HL-60 (cell line): ENCODE results near the gene NAV2.

ENCODE experiments used
- POLR2AphosphoS5 ChIP-seq: IDR thresholded peaks from 2 replicates; pipeline ENCODE4 v1.6.1; 2012; ENCODE audit warnings: low read depth
- TF ChIP-seq, protein P1 (sequence below): IDR thresholded peaks from one replicate; pipeline ENCODE4 v1.5.1; 2011; ENCODE audit warnings: low read length, control low read depth, inconsistent platforms; ENCODE audit not compliant: insufficient read depth
- TF ChIP-seq, protein P2 (sequence below): IDR thresholded peaks from 2 replicates; pipeline ENCODE4 v1.6.1; 2012; ENCODE audit warnings: low read depth; ENCODE audit not compliant: insufficient replicate concordance

- TF ChIP-seq, protein P1, sequence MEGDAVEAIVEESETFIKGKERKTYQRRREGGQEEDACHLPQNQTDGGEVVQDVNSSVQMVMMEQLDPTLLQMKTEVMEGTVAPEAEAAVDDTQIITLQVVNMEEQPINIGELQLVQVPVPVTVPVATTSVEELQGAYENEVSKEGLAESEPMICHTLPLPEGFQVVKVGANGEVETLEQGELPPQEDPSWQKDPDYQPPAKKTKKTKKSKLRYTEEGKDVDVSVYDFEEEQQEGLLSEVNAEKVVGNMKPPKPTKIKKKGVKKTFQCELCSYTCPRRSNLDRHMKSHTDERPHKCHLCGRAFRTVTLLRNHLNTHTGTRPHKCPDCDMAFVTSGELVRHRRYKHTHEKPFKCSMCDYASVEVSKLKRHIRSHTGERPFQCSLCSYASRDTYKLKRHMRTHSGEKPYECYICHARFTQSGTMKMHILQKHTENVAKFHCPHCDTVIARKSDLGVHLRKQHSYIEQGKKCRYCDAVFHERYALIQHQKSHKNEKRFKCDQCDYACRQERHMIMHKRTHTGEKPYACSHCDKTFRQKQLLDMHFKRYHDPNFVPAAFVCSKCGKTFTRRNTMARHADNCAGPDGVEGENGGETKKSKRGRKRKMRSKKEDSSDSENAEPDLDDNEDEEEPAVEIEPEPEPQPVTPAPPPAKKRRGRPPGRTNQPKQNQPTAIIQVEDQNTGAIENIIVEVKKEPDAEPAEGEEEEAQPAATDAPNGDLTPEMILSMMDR = no peak
- TF ChIP-seq, protein P2, sequence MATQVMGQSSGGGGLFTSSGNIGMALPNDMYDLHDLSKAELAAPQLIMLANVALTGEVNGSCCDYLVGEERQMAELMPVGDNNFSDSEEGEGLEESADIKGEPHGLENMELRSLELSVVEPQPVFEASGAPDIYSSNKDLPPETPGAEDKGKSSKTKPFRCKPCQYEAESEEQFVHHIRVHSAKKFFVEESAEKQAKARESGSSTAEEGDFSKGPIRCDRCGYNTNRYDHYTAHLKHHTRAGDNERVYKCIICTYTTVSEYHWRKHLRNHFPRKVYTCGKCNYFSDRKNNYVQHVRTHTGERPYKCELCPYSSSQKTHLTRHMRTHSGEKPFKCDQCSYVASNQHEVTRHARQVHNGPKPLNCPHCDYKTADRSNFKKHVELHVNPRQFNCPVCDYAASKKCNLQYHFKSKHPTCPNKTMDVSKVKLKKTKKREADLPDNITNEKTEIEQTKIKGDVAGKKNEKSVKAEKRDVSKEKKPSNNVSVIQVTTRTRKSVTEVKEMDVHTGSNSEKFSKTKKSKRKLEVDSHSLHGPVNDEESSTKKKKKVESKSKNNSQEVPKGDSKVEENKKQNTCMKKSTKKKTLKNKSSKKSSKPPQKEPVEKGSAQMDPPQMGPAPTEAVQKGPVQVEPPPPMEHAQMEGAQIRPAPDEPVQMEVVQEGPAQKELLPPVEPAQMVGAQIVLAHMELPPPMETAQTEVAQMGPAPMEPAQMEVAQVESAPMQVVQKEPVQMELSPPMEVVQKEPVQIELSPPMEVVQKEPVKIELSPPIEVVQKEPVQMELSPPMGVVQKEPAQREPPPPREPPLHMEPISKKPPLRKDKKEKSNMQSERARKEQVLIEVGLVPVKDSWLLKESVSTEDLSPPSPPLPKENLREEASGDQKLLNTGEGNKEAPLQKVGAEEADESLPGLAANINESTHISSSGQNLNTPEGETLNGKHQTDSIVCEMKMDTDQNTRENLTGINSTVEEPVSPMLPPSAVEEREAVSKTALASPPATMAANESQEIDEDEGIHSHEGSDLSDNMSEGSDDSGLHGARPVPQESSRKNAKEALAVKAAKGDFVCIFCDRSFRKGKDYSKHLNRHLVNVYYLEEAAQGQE = no peak
- no peak for TF ChIP-seq POLR2AphosphoS5
Measured at GRCh38 chr11:19869466-19869865, 156.8 kb downstream of the NAV2 start.
